Left forelimb (tissue), 1 donor: ENCODE results near the gene MAGEL2.
"Not testable (repeated sequence)": the region's sequence is repeated elsewhere in the genome, so short reads cannot be mapped to it uniquely, and the experiment has no call there.

Source experiments
- DNase-seq: peaks from one replicate; pipeline ENCODE4 v3.0.0-alpha.2; 2018; ENCODE audit warnings: low spot score

The MAGEL2 gene

GRCh38 chr15:23606226-23606625 is 41.4 kb downstream of the MAGEL2 start:
- DNase-seq = no peak

DNA sequence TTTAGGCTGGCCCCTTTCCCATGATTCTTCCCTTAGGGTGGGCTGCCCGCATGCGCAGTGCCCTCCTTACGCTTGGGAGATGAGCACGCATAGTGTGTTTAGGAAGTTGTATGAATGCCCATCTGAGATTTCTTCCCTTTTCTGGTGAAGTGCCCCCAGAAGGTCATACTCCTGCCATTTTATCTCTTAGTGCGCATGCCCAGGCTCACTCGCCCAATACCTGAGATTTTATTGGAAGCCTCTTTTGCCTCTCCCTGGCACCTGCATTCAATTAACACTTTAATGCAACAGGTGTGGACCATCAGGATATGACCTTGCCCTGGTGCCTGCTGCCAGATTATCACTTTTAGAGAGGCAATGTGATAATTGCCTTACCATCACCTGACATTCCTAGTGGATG is 45.5 kb downstream of the MAGEL2 start:
- no peak for DNase-seq

DNA sequence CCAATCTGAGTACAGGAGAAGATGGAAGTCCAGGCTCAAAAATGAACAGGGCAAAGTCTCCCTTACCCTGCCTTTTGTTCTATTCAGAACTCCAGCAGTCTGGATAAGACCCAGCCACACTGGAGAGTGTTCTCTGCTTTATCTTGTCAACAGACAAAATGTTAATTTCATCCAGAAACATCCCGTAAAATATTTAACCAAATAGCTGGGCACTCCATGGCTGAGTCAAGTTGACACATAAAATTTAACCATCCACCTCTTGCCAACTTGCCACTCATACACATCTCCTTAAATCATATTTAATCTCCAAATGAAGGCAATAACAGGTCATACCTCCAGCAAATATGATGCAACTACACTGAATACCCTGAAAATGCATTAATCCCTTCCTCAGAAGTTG is 48.6 kb downstream of the MAGEL2 start:
- no peak for DNase-seq

DNA sequence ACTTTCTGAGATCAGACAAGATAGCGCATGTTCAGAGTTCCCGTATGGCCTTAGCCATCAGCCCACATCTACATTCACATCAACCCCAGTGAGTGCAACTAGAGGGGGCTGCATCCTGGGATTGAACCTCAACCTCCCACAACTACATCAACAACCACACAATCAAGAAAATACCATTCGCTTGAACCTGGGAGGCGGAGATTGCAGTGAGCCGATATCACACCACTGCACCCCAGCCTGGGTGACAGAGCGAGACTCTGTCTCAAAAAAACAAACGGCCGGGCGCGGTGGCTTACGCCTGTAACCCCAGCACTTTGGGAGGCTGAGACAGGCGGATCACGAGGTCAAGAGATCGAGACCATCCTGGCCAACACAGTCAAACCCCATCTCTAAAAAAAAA is 50.4 kb downstream of the MAGEL2 start:
- DNase-seq = not testable (repeated sequence)

DNA sequence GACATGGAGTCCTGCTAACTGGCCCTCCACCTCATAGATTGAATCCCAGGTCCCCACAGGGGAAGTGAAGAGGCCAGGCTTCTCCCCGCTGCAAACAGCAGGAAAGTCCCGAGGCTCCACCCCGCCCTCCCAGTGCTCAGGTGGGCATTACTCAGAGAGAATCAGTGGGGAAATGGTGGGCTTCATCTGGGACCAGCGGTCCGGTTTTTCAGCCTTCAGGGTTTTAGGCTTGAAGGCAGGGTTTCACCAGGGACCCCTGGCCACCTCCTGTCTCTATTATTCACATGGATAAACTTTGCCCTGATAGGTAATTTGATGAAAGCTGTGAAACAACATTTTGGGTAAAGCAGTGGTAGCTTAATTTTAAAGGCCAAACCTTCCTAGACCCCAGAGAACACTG is 50.9 kb downstream of the MAGEL2 start:
- no peak for DNase-seq

DNA sequence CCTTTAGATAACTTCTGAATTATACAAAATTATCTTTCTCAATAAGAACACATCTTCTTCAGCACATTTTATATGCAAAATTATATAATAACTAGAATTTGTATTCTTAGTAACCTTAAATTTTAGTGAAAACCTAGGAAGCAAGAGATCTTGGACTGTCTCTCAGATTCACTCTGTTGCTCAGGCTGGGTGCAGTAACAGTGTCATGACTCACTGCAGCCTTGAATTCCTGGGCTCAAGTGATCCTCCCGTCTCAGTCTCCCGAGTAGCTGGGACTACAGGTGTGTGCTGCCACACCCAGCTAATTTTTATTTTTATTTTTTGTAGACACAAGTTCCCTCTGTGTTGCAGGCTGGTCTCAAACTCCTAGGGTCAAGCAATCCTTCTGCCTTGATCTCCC is 52.3 kb downstream of the MAGEL2 start:
- DNase-seq = no peak

- no peak for DNase-seq
These were observed 53.4 kb downstream of the MAGEL2 start for GRCh38 chr15:23594252-23594770.
